Thymus (tissue), 11 donors: Measurements from ENCODE around the gene TSPEAR. TPM values are rescaled to one million over a fixed set of nuclear protein-coding genes. Genes with fewer than 3 reads are reported as not detected.
"Not testable (repeated sequence)": the region's sequence is repeated elsewhere in the genome, so short reads cannot be mapped to it uniquely, and the experiment has no call there.

Experiments
- DNase-seq, 9 donors: peaks; one replicate each; pipeline ENCODE4 v3.0.0-alpha.2; 2013; ENCODE audit warnings: low spot score in 9 of 9, low read depth in 6 of 9, missing footprints in 1 of 9
- H3K27ac ChIP-seq, 2 donors: one replicate each; pipeline ENCODE4 v1.5.1; 2013; ENCODE audit warnings: control low read depth in 1 of 2, low read depth in 1 of 2, low read length in 1 of 2, mild to moderate bottlenecking in 1 of 2, moderate library complexity in 1 of 2
- H3K27me3 ChIP-seq, 2 donors: one replicate each; pipeline ENCODE4 v1.5.1; 2013; ENCODE audit warnings: low read length in 1 of 2; ENCODE audit not compliant: control insufficient read depth in 2 of 2, insufficient read depth in 1 of 2
- H3K36me3 ChIP-seq, 2 donors: one replicate each; pipeline ENCODE4 v1.5.1; 2013; ENCODE audit warnings: low read length in 1 of 2, mild to moderate bottlenecking in 1 of 2, moderate library complexity in 1 of 2; ENCODE audit not compliant: control insufficient read depth in 2 of 2, insufficient read depth in 2 of 2
- H3K4me1 ChIP-seq, 2 donors: one replicate each; pipeline ENCODE4 v1.5.1; 2013; ENCODE audit warnings: low read length in 2 of 2; ENCODE audit not compliant: control insufficient read depth in 2 of 2, insufficient read depth in 2 of 2
- H3K4me3 ChIP-seq, 2 donors: one replicate each; pipeline ENCODE4 v1.5.1; 2013; ENCODE audit warnings: low read length in 2 of 2, control low read depth in 1 of 2, mild to moderate bottlenecking in 1 of 2
- H3K9me3 ChIP-seq, 2 donors: one replicate each; pipeline ENCODE4 v1.5.1; 2013; ENCODE audit warnings: low read length in 1 of 2, mild to moderate bottlenecking in 1 of 2; ENCODE audit not compliant: control insufficient read depth in 2 of 2, insufficient read depth in 1 of 2
- WGBS: extraction: QIAGEN DNeasy Blood & Tissue Kit; methylation state at CpG from one replicate; pipeline ENCODE4 v1.1.7; 2013; 5-methylcytosine and 5-hydroxymethylcytosine counted together
- polyA plus RNA-seq: library from polyadenylated mRNA; stranded (reverse); fragments of 200-250 nt; gene quantifications from one replicate; pipeline ENCODE4 v1.2.3, GENCODE V29; 2013
- total RNA-seq: library from RNA; stranded (reverse); fragments of 120-200 nt; gene quantifications from one replicate; pipeline ENCODE4 v1.2.4, GENCODE V29; 2013
- donor health status: healthy.

The TSPEAR gene
- total and polyA plus RNA-seq, 2 donors, result 0.07 to 0.38 TPM

- Histone ChIP-seq H3K27ac (no peak overlapping the region), H3K36me3 (no peaks in the 10 kb centered on the region), H3K9me3 (peaks cover 0 to 20% of the 10 kb centered on the region in 2 donors), H3K4me1 (no peaks in the 10 kb centered on the region), H3K4me3 (no peak overlapping the region), H3K27me3 (no peaks in the 10 kb centered on the region)
- DNase-seq, result no peak
- 93% methylated on average over 1 of the region's 1 CpG for WGBS
Measured at GRCh38 chr21:44632067-44632466, 79.3 kb downstream of the TSPEAR start.

GRCh38 chr21:44630440-44630839, 80.9 kb downstream of the TSPEAR start:
- WGBS, result 84% methylated on average over 2 of the region's 2 CpGs
- H3K27ac ChIP-seq, result no peak overlapping the region
- no peaks in the 10 kb centered on the region for H3K4me1 ChIP-seq
- H3K4me3 ChIP-seq, result no peak overlapping the region
- peaks cover 0 to 27% of the 10 kb centered on the region in 2 donors for H3K9me3 ChIP-seq
- no peak for DNase-seq
- no peaks in the 10 kb centered on the region for H3K36me3 ChIP-seq
- no peaks in the 10 kb centered on the region for H3K27me3 ChIP-seq

GRCh38 chr21:44628707-44629391, 82.5 kb downstream of the TSPEAR start:
- H3K4me1 ChIP-seq, result no peaks in the 10 kb centered on the region
- no peak overlapping the region for H3K4me3 ChIP-seq
- no peaks in the 10 kb centered on the region for H3K36me3 ChIP-seq
- 89% methylated on average over 18 of the region's 18 CpGs for WGBS
- no peak overlapping the region for H3K27ac ChIP-seq
- H3K27me3 ChIP-seq, result no peaks in the 10 kb centered on the region
- DNase-seq, result no peak
- H3K9me3 ChIP-seq, result peaks cover 0 to 32% of the 10 kb centered on the region in 2 donors

- peaks cover under 1 to 34% of the 10 kb centered on the region in 2 donors for H3K9me3 ChIP-seq
- not testable (repeated sequence) for H3K4me1 ChIP-seq, H3K4me3 ChIP-seq, H3K36me3 ChIP-seq, DNase-seq, H3K27ac ChIP-seq, H3K27me3 ChIP-seq
- WGBS, result 60% methylated on average over 15 of the region's 15 CpGs
Measured at GRCh38 chr21:44627831-44628233, 83.5 kb downstream of the TSPEAR start.

- H3K27ac ChIP-seq, H3K36me3 ChIP-seq, H3K4me3 ChIP-seq, DNase-seq, H3K4me1 ChIP-seq, H3K27me3 ChIP-seq: not testable (repeated sequence)
- WGBS, result 86% methylated on average over 18 of the region's 20 CpGs
- peaks cover 2 to 36% of the 10 kb centered on the region in 2 donors for H3K9me3 ChIP-seq
Measured at GRCh38 chr21:44627181-44627822, 84.1 kb downstream of the TSPEAR start.

- H3K4me3 ChIP-seq, result no peak within 1 kb of the TSS
- peaks cover 2 to 36% of the 10 kb centered on the region in 2 donors for H3K9me3 ChIP-seq
- 49% methylated on average over 7 of the region's 7 CpGs for WGBS
- H3K27me3 ChIP-seq, result no peaks in the 10 kb centered on the region
- no peak within 1 kb of the TSS for H3K27ac ChIP-seq
- H3K36me3 ChIP-seq, result no peaks in the 10 kb centered on the region
- no peaks in the 10 kb centered on the region for H3K4me1 ChIP-seq
- DNase-seq, result no peak
Measured at GRCh38 chr21:44626673-44627143, 84.7 kb downstream of the TSPEAR start, which contains the start of gene KRTAP10-9. TSS of gene KRTAP10-9 (plus strand) at chr21:44627093. CDS start at chr21:44627172, 79 bp downstream.

GRCh38 chr21:44626262-44626661, 85.1 kb downstream of the TSPEAR start:
- Histone ChIP-seq H3K9me3 (peaks cover 2 to 36% of the 10 kb centered on the region in 2 donors), H3K36me3 (no peaks in the 10 kb centered on the region), H3K27me3 (no peaks in the 10 kb centered on the region), H3K4me3 (no peak overlapping the region), H3K4me1 (no peaks in the 10 kb centered on the region), H3K27ac (no peak overlapping the region)
- WGBS, result 80% methylated on average over 10 of the region's 10 CpGs
- DNase-seq, result no peak

GRCh38 chr21:44625756-44626155, 85.6 kb downstream of the TSPEAR start:
- no peaks in the 10 kb centered on the region for H3K4me1 ChIP-seq
- H3K36me3 ChIP-seq, result no peaks in the 10 kb centered on the region
- no peaks in the 10 kb centered on the region for H3K27me3 ChIP-seq
- peaks cover 2 to 36% of the 10 kb centered on the region in 2 donors for H3K9me3 ChIP-seq
- H3K27ac ChIP-seq, result no peak overlapping the region
- DNase-seq, result no peak
- no peak overlapping the region for H3K4me3 ChIP-seq
- 95% methylated on average over 7 of the region's 7 CpGs for WGBS

GRCh38 chr21:44623575-44623974, 87.8 kb downstream of the TSPEAR start:
- Histone ChIP-seq H3K36me3 (no peaks in the 10 kb centered on the region), H3K27ac (no peak overlapping the region), H3K4me1 (no peaks in the 10 kb centered on the region), H3K9me3 (peaks cover 2 to 18% of the 10 kb centered on the region in 2 donors), H3K27me3 (no peaks in the 10 kb centered on the region), H3K4me3 (no peak overlapping the region)
- no peak for DNase-seq
